HT-29 (cell line): ENCODE measurements around the gene MAPK12. TPM values are rescaled to one million over a fixed set of nuclear protein-coding genes. Genes with fewer than 3 reads are reported as not detected.
"Not testable (repeated sequence)": the region's sequence is repeated elsewhere in the genome, so short reads cannot be mapped to it uniquely, and the experiment has no call there.

Source experiments
- DNase-seq: peaks from one replicate; pipeline ENCODE4 v3.0.0-alpha.2; 2015; ENCODE audit warnings: low spot score
- total RNA-seq: library from RNA; depleted of rRNA; stranded (reverse); fragments of >200 nt; shearing (Covaris generic); gene quantifications from 2 replicates; pipeline ENCODE4 v1.2.3, GENCODE V29; 2014

MAPK12 gene
- total RNA-seq, 1 experiment from 2014 or later, result 6.6 TPM

- no peak for DNase-seq
Observed at GRCh38 chr22:50216684-50217520, 44.6 kb downstream of the MAPK12 start.

- no peak for DNase-seq
Observed at GRCh38 chr22:50216055-50216683, 45.3 kb downstream of the MAPK12 start.

- no peak for DNase-seq
Observed at GRCh38 chr22:50215297-50216054, 46.0 kb downstream of the MAPK12 start.

GRCh38 chr22:50213263-50213662, 48.2 kb downstream of the MAPK12 start:
- DNase-seq, result no peak

- DNase-seq, result no peak
Observed at GRCh38 chr22:50211147-50211546, 50.3 kb downstream of the MAPK12 start.

- DNase-seq, result no peak
Observed at GRCh38 chr22:50210378-50211139, 50.9 kb downstream of the MAPK12 start.

GRCh38 chr22:50209893-50210292, 51.6 kb downstream of the MAPK12 start:
- peak; percentile 71 for DNase-seq

- no peak for DNase-seq
Observed at GRCh38 chr22:50208939-50209892, 52.3 kb downstream of the MAPK12 start.

- no peak for DNase-seq
Observed at GRCh38 chr22:50208430-50208938, 53.0 kb downstream of the MAPK12 start.

- DNase-seq, result no peak
Observed at GRCh38 chr22:50207383-50208140, 53.9 kb downstream of the MAPK12 start.

- peak; percentile 4 for DNase-seq
Observed at GRCh38 chr22:50206599-50206998, 54.9 kb downstream of the MAPK12 start.

GRCh38 chr22:50205781-50206569, 55.5 kb downstream of the MAPK12 start:
- no peak for DNase-seq

- DNase-seq, result not testable (repeated sequence)
Observed at GRCh38 chr22:50204998-50205397, 56.5 kb downstream of the MAPK12 start.

- DNase-seq, result no peak
Observed at GRCh38 chr22:50204571-50204970, 56.9 kb downstream of the MAPK12 start.

- DNase-seq, result no peak
Observed at GRCh38 chr22:50203288-50203687, 58.2 kb downstream of the MAPK12 start.
